ENCODE results near the gene TPBG.

TPBG gene

GRCh38 chr6:82416346-82416745 is 52.7 kb downstream of the TPBG start:
- no peak for DNase-seq (ENCODE audit: low read depth)
- TF ChIP-seq, protein P1, sequence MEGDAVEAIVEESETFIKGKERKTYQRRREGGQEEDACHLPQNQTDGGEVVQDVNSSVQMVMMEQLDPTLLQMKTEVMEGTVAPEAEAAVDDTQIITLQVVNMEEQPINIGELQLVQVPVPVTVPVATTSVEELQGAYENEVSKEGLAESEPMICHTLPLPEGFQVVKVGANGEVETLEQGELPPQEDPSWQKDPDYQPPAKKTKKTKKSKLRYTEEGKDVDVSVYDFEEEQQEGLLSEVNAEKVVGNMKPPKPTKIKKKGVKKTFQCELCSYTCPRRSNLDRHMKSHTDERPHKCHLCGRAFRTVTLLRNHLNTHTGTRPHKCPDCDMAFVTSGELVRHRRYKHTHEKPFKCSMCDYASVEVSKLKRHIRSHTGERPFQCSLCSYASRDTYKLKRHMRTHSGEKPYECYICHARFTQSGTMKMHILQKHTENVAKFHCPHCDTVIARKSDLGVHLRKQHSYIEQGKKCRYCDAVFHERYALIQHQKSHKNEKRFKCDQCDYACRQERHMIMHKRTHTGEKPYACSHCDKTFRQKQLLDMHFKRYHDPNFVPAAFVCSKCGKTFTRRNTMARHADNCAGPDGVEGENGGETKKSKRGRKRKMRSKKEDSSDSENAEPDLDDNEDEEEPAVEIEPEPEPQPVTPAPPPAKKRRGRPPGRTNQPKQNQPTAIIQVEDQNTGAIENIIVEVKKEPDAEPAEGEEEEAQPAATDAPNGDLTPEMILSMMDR (conservative IDR thresholded peaks at IDR 0.05; ENCODE audit: low read length) = no peak
- H3K4me3 ChIP-seq (ENCODE audit: low read length) = no peak overlapping the region
